GM12878 (cell line): ENCODE data around the gene KATNB1. TPM values are rescaled to one million over a fixed set of nuclear protein-coding genes. Genes with fewer than 3 reads are reported as not detected.

Experiments used
- ATAC-seq: fragments of 200-7000 bp; cut with Tn5 transposase; 3 replicates; pipeline ENCODE4 v1.9.1; 2020; ENCODE audit warnings: mild to moderate bottlenecking, moderate library complexity
- BruUV-seq: library from RNA; stranded (reverse); fragments of 400-500 nt; replicated peaks from 2 replicates; lab custom pipeline; 2021; lab: Mats Ljungman, UMichigan
- CTCF ChIA-PET: fragments of 300-600 bp; sonication (Branson Sonifier 250); formaldehyde crosslinking; extraction: SDS; loops from one replicate; lab custom pipeline; 2021; ENCODE audit warnings: inconsistent platforms; lab: Yijun Ruan, JAX
- POLR2A ChIA-PET: fragments of 350-600 bp; formaldehyde crosslinking; extraction: SDS; loops from one replicate; lab custom pipeline; 2021; ENCODE audit warnings: inconsistent platforms; lab: Charles Lee
- RAD21 ChIA-PET: fragments of 300-600 bp; sonication (Branson Sonifier 250); formaldehyde crosslinking; loops from one replicate; lab custom pipeline; 2023; ENCODE audit warnings: antibody characterized with exemption; ENCODE audit not compliant: unreplicated experiment; lab: Charles Lee
- SMC1A ChIA-PET: fragments of 300-600 bp; sonication (Branson Sonifier 250); formaldehyde crosslinking; loops from one replicate; lab custom pipeline; 2023; ENCODE audit not compliant: unreplicated experiment, uncharacterized antibody; lab: Charles Lee
- DNase-seq: peaks from one replicate; pipeline ENCODE4 v3.0.0-alpha.2; 2011; ENCODE audit warnings: low read depth, low spot score
- FAIRE-seq: peaks from 3 replicates; lab custom pipeline; 2011; peaks lifted over from hg19 to GRCh38; lab: Jason Lieb, UNC
- H2AFZ ChIP-seq: 2 replicates; pipeline ENCODE4 v1.6.0; 2011; ENCODE audit warnings: low read depth, low read length, control low read depth; ENCODE audit not compliant: control insufficient read depth
- H3K27ac ChIP-seq: 2 replicates; pipeline ENCODE4 v1.5.1; 2011; ENCODE audit warnings: control low read depth; ENCODE audit not compliant: control insufficient read depth, insufficient read depth
- H3K27me3 ChIP-seq, 2 experiments: replicated peaks in 1 of 2; 2 replicates each; pipeline versions ENCODE4 v1.6.0 to v1.6.1; 2011; ENCODE audit warnings: low read length in 1 of 2; ENCODE audit not compliant: control insufficient read depth in 2 of 2, insufficient read depth in 2 of 2
- H3K36me3 ChIP-seq, 2 experiments: 2 replicates each; pipeline ENCODE4 v1.5.1; 2011; ENCODE audit warnings: low read length in 1 of 2; ENCODE audit not compliant: control insufficient read depth in 2 of 2, insufficient read depth in 2 of 2
- H3K4me1 ChIP-seq: 2 replicates; pipeline ENCODE4 v1.6.1; 2011; ENCODE audit warnings: mild to moderate bottlenecking, low read length, moderate library complexity, mixed read lengths; ENCODE audit not compliant: control insufficient read depth, insufficient read depth
- H3K4me2 ChIP-seq: 2 replicates; pipeline ENCODE4 v1.6.0; 2011; ENCODE audit warnings: control low read depth; ENCODE audit not compliant: control insufficient read depth, insufficient read depth
- H3K4me3 ChIP-seq: fragments of 200-600 bp; sonication (generic); 2 replicates; pipeline ENCODE4 v1.5.1; 2016
- H3K79me2 ChIP-seq: 2 replicates; pipeline ENCODE4 v1.6.0; 2011; ENCODE audit warnings: low read length; ENCODE audit not compliant: control insufficient read depth, insufficient read depth
- H3K9ac ChIP-seq: 2 replicates; pipeline ENCODE4 v1.8.0; 2011; ENCODE audit warnings: low read length, control low read depth, mixed read lengths; ENCODE audit not compliant: control insufficient read depth, insufficient read depth
- H3K9me3 ChIP-seq: replicated peaks from 3 replicates; pipeline ENCODE4 v1.5.1; 2011; ENCODE audit warnings: mild to moderate bottlenecking, low read length; ENCODE audit not compliant: control insufficient read depth, insufficient read depth
- H4K20me1 ChIP-seq: 2 replicates; pipeline ENCODE4 v1.6.0; 2011; ENCODE audit not compliant: control insufficient read depth, insufficient read depth
- ATF3 ChIP-seq: IDR thresholded peaks from 2 replicates; pipeline ENCODE4 v1.6.1; 2011; ENCODE audit warnings: low read depth, mild to moderate bottlenecking, low read length, moderate library complexity, borderline replicate concordance; ENCODE audit errors: extremely low read depth
- BCL11A ChIP-seq: IDR thresholded peaks from 2 replicates; pipeline ENCODE4 v1.6.1; 2011; ENCODE audit warnings: low read depth, low read length
- BRCA1 ChIP-seq: IDR thresholded peaks from 2 replicates; pipeline ENCODE4 v1.6.1; 2011; ENCODE audit warnings: low read depth, low read length, improper control_type of control experiment
- CBX3 ChIP-seq: fragments of 200-600 bp; sonication (generic); IDR thresholded peaks from 2 replicates; pipeline ENCODE4 v1.6.1; 2016; ENCODE audit warnings: low read depth, borderline replicate concordance
- CBX5 ChIP-seq: sonication (generic); IDR thresholded peaks from 2 replicates; pipeline ENCODE4 v1.6.1; 2016; ENCODE audit warnings: low read depth, moderate library complexity, mild to moderate bottlenecking, inconsistent platforms
- ELK1 ChIP-seq: IDR thresholded peaks from 2 replicates; pipeline ENCODE4 v1.6.1; 2012; ENCODE audit warnings: low read depth, low read length, improper control_type of control experiment
- HDGF ChIP-seq: fragments of 450-650 bp; IDR thresholded peaks from 2 replicates; pipeline ENCODE4 v1.6.1; 2016; ENCODE audit warnings: antibody characterized with exemption
- SIX5 ChIP-seq: IDR thresholded peaks from 2 replicates; pipeline ENCODE4 v1.6.1; 2011; ENCODE audit warnings: mild to moderate bottlenecking, low read depth, low read length, moderate library complexity; ENCODE audit not compliant: severe bottlenecking
- SMAD1 ChIP-seq: fragments of 450-650 bp; IDR thresholded peaks from 2 replicates; pipeline ENCODE4 v1.6.1; 2018; ENCODE audit warnings: mild to moderate bottlenecking, low read depth; ENCODE audit not compliant: partially characterized antibody
- SMC3 ChIP-seq: IDR thresholded peaks from 2 replicates; pipeline ENCODE4 v1.6.1; 2011; ENCODE audit warnings: low read length, improper control_type of control experiment, borderline replicate concordance
- STAT3 ChIP-seq: IDR thresholded peaks from 2 replicates; pipeline ENCODE4 v1.6.1; 2011; ENCODE audit warnings: low read depth, low read length, improper control_type of control experiment
- TAF1 ChIP-seq: IDR thresholded peaks from 2 replicates; pipeline ENCODE4 v1.6.1; 2011; ENCODE audit warnings: mild to moderate bottlenecking, low read depth, low read length, borderline replicate concordance
- WGBS: methylation state at CpG from one replicate; pipeline ENCODE4 v1.1.6; 2016; ENCODE audit warnings: low lambda C conversion rate; ENCODE audit not compliant: insufficient replicate concordance, insufficient coverage; ENCODE audit errors: missing lambda C conversion rate; 5-methylcytosine and 5-hydroxymethylcytosine counted together
- in situ Hi-C: fragments of 300-500 bp; cut with MboI; formaldehyde crosslinking; loops from 9 replicates; pipeline ENCODE4 v1.14.3; 2018; ENCODE audit warnings: mixed read lengths
- intact Hi-C: fragments of 100-400 bp; cut with micrococcal nuclease; formaldehyde crosslinking; loops from one replicate; pipeline ENCODE4 v1.14.2; 2022; ENCODE audit not compliant: unreplicated experiment
- polyA plus RNA-seq, 11 experiments: library from polyadenylated mRNA; depleted of rRNA in 4 of 11; unstranded in 6 of 11; stranded (reverse) in 5 of 11; fragments of >200 nt; fragmentation: Nextera tagmentation in 4 of 11; fragmentation: Illumina TruSeq in 1 of 11; extraction: Ambion mirVana in 4 of 11; extraction: Trizol in 1 of 11; gene quantifications; 1 replicate in 1 of 11; 2 replicates in 10 of 11; pipeline versions ENCODE4 v1.2.1 to v1.2.3, GENCODE V29; 2011 to 2016; ENCODE audit warnings: inconsistent platforms in 2 of 11, missing spikeins in 2 of 11, low read depth in 1 of 11
- total RNA-seq, 4 experiments: library from RNA; depleted of rRNA in 3 of 4; stranded (reverse); fragments of >200 nt in 3 of 4; fragmentation: Illumina TruSeq in 1 of 4; extraction: Trizol in 1 of 4; gene quantifications; 2 replicates each; pipeline versions ENCODE4 v1.2.1 to v1.2.3, GENCODE V29; 2013 to 2021
- TF ChIP-seq, protein P1 (sequence below), 3 experiments: IDR thresholded peaks in 2 of 3; conservative IDR thresholded peaks in 1 of 3; 2 replicates each; pipeline ENCODE4 v1.5.1; 2011; ENCODE audit warnings: low read depth in 3 of 3, low read length in 3 of 3, mild to moderate bottlenecking in 3 of 3, control low read depth in 2 of 3, moderate library complexity in 2 of 3, inconsistent platforms in 1 of 3, mixed read lengths in 1 of 3; ENCODE audit not compliant: control insufficient read depth in 2 of 3, insufficient read depth in 1 of 3; ENCODE audit errors: extremely low read depth in 1 of 3
- TF ChIP-seq, protein P2 (sequence below): fragments of 450-650 bp; IDR thresholded peaks from 2 replicates; pipeline ENCODE4 v1.6.1; 2014; ENCODE audit warnings: mild to moderate bottlenecking
- TF ChIP-seq, protein P3 (sequence below): fragments of 450-650 bp; formaldehyde crosslinking; IDR thresholded peaks from 2 replicates; pipeline ENCODE4 v1.5.0; 2022; ENCODE audit warnings: mild to moderate bottlenecking, missing genetic modification characterization

Gene KATNB1
- total and polyA plus RNA-seq, 10 of the 15 experiments (the other 5 are each of a cell fraction or from before 2014, with no cell fraction given): 0.71 to 46.5 (median 19.5) TPM

DNA sequence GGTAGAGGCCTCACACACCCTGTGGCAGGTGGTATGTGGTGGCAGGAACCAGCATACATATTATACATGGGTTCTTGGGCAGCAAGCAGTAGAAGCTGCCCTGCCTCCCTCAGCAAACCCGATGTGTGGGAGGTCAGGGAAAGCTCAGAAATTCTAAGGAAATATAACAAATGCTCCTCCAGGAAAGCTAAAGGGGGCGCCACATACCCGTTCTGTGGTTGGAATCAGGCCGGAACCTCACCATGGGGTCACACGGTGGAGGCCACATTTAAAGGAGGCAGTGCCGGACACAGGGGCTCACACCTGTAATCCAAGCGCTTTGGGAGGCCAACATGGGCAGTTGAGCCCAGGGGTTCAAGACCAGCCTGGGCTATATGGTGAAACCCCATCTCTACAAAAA, 12.4 kb upstream of the KATNB1 start:
- Histone ChIP-seq H3K4me1 (no peaks in the 10 kb centered on the region), H3K9ac (no peak overlapping the region), H3K9me3 (no peaks in the 10 kb centered on the region), H3K27me3 (no peaks in the 10 kb centered on the region), H3K79me2 (no peaks in the 10 kb centered on the region), H3K27ac (no peak overlapping the region), H3K4me2 (no peak overlapping the region), H3K4me3 (no peak overlapping the region), H4K20me1 (no peaks in the 10 kb centered on the region), H3K36me3 (no peaks in the 10 kb centered on the region), H2AFZ (no peak overlapping the region)
- in situ Hi-C loops (no loop called here), intact Hi-C loops (no loop called here)
- ATAC-seq: no peak
- ChIA-PET POLR2A (no interaction called here), RAD21 (no interaction called here), CTCF (interaction anchor here (1.0 to 1.5 kb wide), 2 partner anchors 138 to 147 kb away, joined by 3 to 5 read pairs; no protein-coding TSS in a partner anchor), SMC1A (interaction anchor here (1.1 kb wide), 1 partner anchor 74 kb away, joined by 3 read pairs; no protein-coding TSS in a partner anchor)
- no peak for DNase-seq
- no TSS peak for BruUV-seq
- no peak for TF ChIP-seq TAF1
- TF ChIP-seq SMAD1: no peak
- TF ChIP-seq HDGF: no peak
- no peak for TF ChIP-seq SMC3
- TF ChIP-seq, protein P1, sequence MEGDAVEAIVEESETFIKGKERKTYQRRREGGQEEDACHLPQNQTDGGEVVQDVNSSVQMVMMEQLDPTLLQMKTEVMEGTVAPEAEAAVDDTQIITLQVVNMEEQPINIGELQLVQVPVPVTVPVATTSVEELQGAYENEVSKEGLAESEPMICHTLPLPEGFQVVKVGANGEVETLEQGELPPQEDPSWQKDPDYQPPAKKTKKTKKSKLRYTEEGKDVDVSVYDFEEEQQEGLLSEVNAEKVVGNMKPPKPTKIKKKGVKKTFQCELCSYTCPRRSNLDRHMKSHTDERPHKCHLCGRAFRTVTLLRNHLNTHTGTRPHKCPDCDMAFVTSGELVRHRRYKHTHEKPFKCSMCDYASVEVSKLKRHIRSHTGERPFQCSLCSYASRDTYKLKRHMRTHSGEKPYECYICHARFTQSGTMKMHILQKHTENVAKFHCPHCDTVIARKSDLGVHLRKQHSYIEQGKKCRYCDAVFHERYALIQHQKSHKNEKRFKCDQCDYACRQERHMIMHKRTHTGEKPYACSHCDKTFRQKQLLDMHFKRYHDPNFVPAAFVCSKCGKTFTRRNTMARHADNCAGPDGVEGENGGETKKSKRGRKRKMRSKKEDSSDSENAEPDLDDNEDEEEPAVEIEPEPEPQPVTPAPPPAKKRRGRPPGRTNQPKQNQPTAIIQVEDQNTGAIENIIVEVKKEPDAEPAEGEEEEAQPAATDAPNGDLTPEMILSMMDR (IDR thresholded peaks at IDR 0.05 in 2 of 3, conservative IDR thresholded peaks at IDR 0.05 in 1 of 3; ENCODE audit: control insufficient read depth in 2 of 3, extremely low read depth in 1 of 3, insufficient read depth in 1 of 3, low read depth in 3 of 3, low read length in 3 of 3): no peak
- TF ChIP-seq, protein P2, sequence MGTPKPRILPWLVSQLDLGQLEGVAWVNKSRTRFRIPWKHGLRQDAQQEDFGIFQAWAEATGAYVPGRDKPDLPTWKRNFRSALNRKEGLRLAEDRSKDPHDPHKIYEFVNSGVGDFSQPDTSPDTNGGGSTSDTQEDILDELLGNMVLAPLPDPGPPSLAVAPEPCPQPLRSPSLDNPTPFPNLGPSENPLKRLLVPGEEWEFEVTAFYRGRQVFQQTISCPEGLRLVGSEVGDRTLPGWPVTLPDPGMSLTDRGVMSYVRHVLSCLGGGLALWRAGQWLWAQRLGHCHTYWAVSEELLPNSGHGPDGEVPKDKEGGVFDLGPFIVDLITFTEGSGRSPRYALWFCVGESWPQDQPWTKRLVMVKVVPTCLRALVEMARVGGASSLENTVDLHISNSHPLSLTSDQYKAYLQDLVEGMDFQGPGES: no peak
- no peak for TF ChIP-seq BRCA1
- no peak for TF ChIP-seq ATF3
- TF ChIP-seq CBX3: no peak
- no peak for TF ChIP-seq STAT3
- TF ChIP-seq BCL11A: no peak
- no peak for TF ChIP-seq SIX5
- no peak for TF ChIP-seq CBX5
- TF ChIP-seq, protein P3, sequence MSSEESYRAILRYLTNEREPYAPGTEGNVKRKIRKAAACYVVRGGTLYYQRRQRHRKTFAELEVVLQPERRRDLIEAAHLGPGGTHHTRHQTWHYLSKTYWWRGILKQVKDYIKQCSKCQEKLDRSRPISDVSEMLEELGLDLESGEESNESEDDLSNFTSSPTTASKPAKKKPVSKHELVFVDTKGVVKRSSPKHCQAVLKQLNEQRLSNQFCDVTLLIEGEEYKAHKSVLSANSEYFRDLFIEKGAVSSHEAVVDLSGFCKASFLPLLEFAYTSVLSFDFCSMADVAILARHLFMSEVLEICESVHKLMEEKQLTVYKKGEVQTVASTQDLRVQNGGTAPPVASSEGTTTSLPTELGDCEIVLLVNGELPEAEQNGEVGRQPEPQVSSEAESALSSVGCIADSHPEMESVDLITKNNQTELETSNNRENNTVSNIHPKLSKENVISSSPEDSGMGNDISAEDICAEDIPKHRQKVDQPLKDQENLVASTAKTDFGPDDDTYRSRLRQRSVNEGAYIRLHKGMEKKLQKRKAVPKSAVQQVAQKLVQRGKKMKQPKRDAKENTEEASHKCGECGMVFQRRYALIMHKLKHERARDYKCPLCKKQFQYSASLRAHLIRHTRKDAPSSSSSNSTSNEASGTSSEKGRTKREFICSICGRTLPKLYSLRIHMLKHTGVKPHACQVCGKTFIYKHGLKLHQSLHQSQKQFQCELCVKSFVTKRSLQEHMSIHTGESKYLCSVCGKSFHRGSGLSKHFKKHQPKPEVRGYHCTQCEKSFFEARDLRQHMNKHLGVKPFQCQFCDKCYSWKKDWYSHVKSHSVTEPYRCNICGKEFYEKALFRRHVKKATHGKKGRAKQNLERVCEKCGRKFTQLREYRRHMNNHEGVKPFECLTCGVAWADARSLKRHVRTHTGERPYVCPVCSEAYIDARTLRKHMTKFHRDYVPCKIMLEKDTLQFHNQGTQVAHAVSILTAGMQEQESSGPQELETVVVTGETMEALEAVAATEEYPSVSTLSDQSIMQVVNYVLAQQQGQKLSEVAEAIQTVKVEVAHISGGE (CRISPR knock-in tag): no peak
- TF ChIP-seq ELK1: no peak
- FAIRE-seq: no peak
- 52% methylated on average over 7 of the region's 7 CpGs for WGBS
